ENCODE measurements around the gene ZCCHC9.
"Not testable (repeated sequence)": the region's sequence is repeated elsewhere in the genome, so short reads cannot be mapped to it uniquely, and the experiment has no call there.

ZCCHC9 gene

GRCh38 chr5:81290146-81290545 is 11.2 kb upstream of the ZCCHC9 start:
- in situ Hi-C loops (cut with HindIII; ENCODE audit: low sequenced_read_pairs), result no loop called here
- TF ChIP-seq CTCF (IDR thresholded peaks at IDR 0.05; ENCODE audit: low read depth, low read length), result no peak
- no peak overlapping the region for H3K4me3 ChIP-seq (ENCODE audit: low read depth, low read length)
- peak; percentile 30 for DNase-seq (ENCODE audit: low read depth, low spot score)

- DNase-seq (ENCODE audit: low read depth, low spot score), result no peak
- H3K4me3 ChIP-seq (ENCODE audit: low read depth, low read length), result no peak overlapping the region
- TF ChIP-seq CTCF (IDR thresholded peaks at IDR 0.05; ENCODE audit: low read depth, low read length), result no peak
- in situ Hi-C loops (cut with HindIII; ENCODE audit: low sequenced_read_pairs), result no loop called here
Observed at GRCh38 chr5:81292130-81292529, 9.3 kb upstream of the ZCCHC9 start.

GRCh38 chr5:81294021-81294420 is 7.4 kb upstream of the ZCCHC9 start:
- in situ Hi-C loops (cut with HindIII; ENCODE audit: low sequenced_read_pairs); H3K4me3 ChIP-seq (ENCODE audit: low read depth, low read length); DNase-seq (ENCODE audit: low read depth, low spot score): not testable (repeated sequence)

- H3K4me3 ChIP-seq (ENCODE audit: low read depth, low read length), result no peak overlapping the region
- no peak for DNase-seq (ENCODE audit: low read depth, low spot score)
- in situ Hi-C loops (cut with HindIII; ENCODE audit: low sequenced_read_pairs), result no loop called here
- TF ChIP-seq CTCF (IDR thresholded peaks at IDR 0.05; ENCODE audit: low read depth, low read length), result no peak
Observed at GRCh38 chr5:81297531-81297930, 3.9 kb upstream of the ZCCHC9 start.

GRCh38 chr5:81300921-81301270 is 491 bp upstream of the ZCCHC9 start:
- DNase-seq (ENCODE audit: low read depth, low spot score), result no peak
- TF ChIP-seq CTCF (IDR thresholded peaks at IDR 0.05; ENCODE audit: low read depth, low read length), result no peak
- H3K4me3 ChIP-seq (ENCODE audit: low read depth, low read length), result peak overlapping the region; percentile 78
- in situ Hi-C loops (cut with HindIII; ENCODE audit: low sequenced_read_pairs), result no loop called here

- in situ Hi-C loops (cut with HindIII; ENCODE audit: low sequenced_read_pairs), result no loop called here
- no peak for DNase-seq (ENCODE audit: low read depth, low spot score)
- TF ChIP-seq CTCF (IDR thresholded peaks at IDR 0.05; ENCODE audit: low read depth, low read length), result no peak
- H3K4me3 ChIP-seq (ENCODE audit: low read depth, low read length), result peak overlapping the region; percentile 78
Observed at GRCh38 chr5:81302596-81302995, 1.2 kb downstream of the ZCCHC9 start.

GRCh38 chr5:81303563-81303962 is 2.2 kb downstream of the ZCCHC9 start:
- TF ChIP-seq CTCF (IDR thresholded peaks at IDR 0.05; ENCODE audit: low read depth, low read length), result no peak
- in situ Hi-C loops (cut with HindIII; ENCODE audit: low sequenced_read_pairs), result no loop called here
- peak; percentile 27 for DNase-seq (ENCODE audit: low read depth, low spot score)
- H3K4me3 ChIP-seq (ENCODE audit: low read depth, low read length), result no peak overlapping the region

All from astrocyte of the spinal cord (primary cell).